Sigmoid colon (tissue), 7 donors: ENCODE results near the gene COMMD7. TPM values are rescaled to one million over a fixed set of nuclear protein-coding genes. Genes with fewer than 3 reads are reported as not detected.
"Not testable (repeated sequence)": the region's sequence is repeated elsewhere in the genome, so short reads cannot be mapped to it uniquely, and the experiment has no call there.

ENCODE experiments used
- DNase-seq: peaks from one replicate; pipeline ENCODE4 v3.0.0-alpha.2; 2019
- H3K27ac ChIP-seq, 4 donors: fragments of 200-600 bp; sonication (generic); one replicate each; pipeline ENCODE4 v1.5.1; 2016 to 2019; ENCODE audit warnings: mild to moderate bottlenecking in 1 of 4
- H3K27me3 ChIP-seq, 3 donors: fragments of 200-600 bp; sonication (generic); one replicate each; pipeline ENCODE4 v1.5.1; 2019; ENCODE audit warnings: mild to moderate bottlenecking in 1 of 3
- H3K36me3 ChIP-seq, 4 donors: fragments of 200-600 bp; sonication (generic); one replicate each; pipeline ENCODE4 v1.5.1; 2016 to 2019
- H3K4me1 ChIP-seq, 4 donors: fragments of 200-600 bp; sonication (generic); one replicate each; pipeline ENCODE4 v1.5.1; 2017 to 2019
- H3K4me3 ChIP-seq, 4 donors: fragments of 200-600 bp; sonication (generic); one replicate each; pipeline ENCODE4 v1.5.1; 2017 to 2019; ENCODE audit warnings: mild to moderate bottlenecking in 2 of 4, moderate library complexity in 1 of 4
- H3K9me3 ChIP-seq, 4 donors: fragments of 200-600 bp in 3 of 4; sonication (generic) in 3 of 4; one replicate each; pipeline versions ENCODE4 v1.5.1 to v1.6.1; 2013 to 2019
- CTCF ChIP-seq, 4 experiments: fragments of 450-650 bp in 3 of 4; fragments of 200-600 bp in 1 of 4; IDR thresholded peaks; one replicate each; pipeline ENCODE4 v1.5.1; 2016 to 2019; ENCODE audit warnings: antibody characterized with exemption in 4 of 4, mild to moderate bottlenecking in 3 of 4, moderate library complexity in 2 of 4
- EP300 ChIP-seq, 4 donors: sonication (generic); formaldehyde crosslinking; IDR thresholded peaks; one replicate each; pipeline ENCODE4 v1.6.1; 2017; ENCODE audit warnings: antibody characterized with exemption in 4 of 4
- POLR2A ChIP-seq, 2 donors: fragments of 450-650 bp; IDR thresholded peaks; one replicate each; pipeline ENCODE4 v1.6.1; 2016; ENCODE audit warnings: antibody characterized with exemption in 2 of 2, mild to moderate bottlenecking in 2 of 2, moderate library complexity in 2 of 2
- POLR2AphosphoS5 ChIP-seq, 4 donors: sonication (generic); formaldehyde crosslinking; IDR thresholded peaks; one replicate each; pipeline ENCODE4 v1.6.1; 2017; ENCODE audit warnings: antibody characterized with exemption in 4 of 4
- WGBS, 2 donors: extraction: QIAGEN DNeasy Blood & Tissue Kit; methylation state at CpG; one replicate each; pipeline ENCODE4 v1.1.7; 2013; 5-methylcytosine and 5-hydroxymethylcytosine counted together
- intact Hi-C: fragments of 100-400 bp; cut with DNase I; formaldehyde crosslinking; loops from one replicate; pipeline ENCODE4 v1.15.1; 2023
- polyA plus RNA-seq, 3 donors: library from polyadenylated mRNA; stranded (reverse); fragments of 200-250 nt; gene quantifications; one replicate each; pipeline ENCODE4 v1.2.3, GENCODE V29; 2013
- total RNA-seq, 4 donors: library from RNA; depleted of rRNA; stranded (reverse); fragments of >200 nt; gene quantifications; one replicate each; pipeline ENCODE4 v1.1.0, GENCODE V29; 2016
- donor health status: healthy with polysubstance abuse.
- donor health status: Bipolar disorder and iron deficiency.
- donor health status: healthy.

COMMD7 gene
- total and polyA plus RNA-seq, 7 donors, result 26.3 to 68.0 (median 45.1) TPM

- Histone ChIP-seq H3K27me3 (no peaks in the 10 kb centered on the region), H3K4me1 (peaks cover 0 to 13% (median 10%) of the 10 kb centered on the region in 4 donors), H3K9me3 (no peaks in the 10 kb centered on the region), H3K36me3 (no peaks in the 10 kb centered on the region), H3K27ac (no peak overlapping the region), H3K4me3 (no peak overlapping the region)
- intact Hi-C loops, result no loop called here
- TF ChIP-seq EP300 (IDR thresholded peaks at IDR 0.05) (no peak), POLR2A (IDR thresholded peaks at IDR 0.05) (no peak), POLR2AphosphoS5 (IDR thresholded peaks at IDR 0.05) (no peak), CTCF (IDR thresholded peaks at IDR 0.05) (no peak)
- no peak for DNase-seq
- 76 to 89% methylated on average over 9 of the region's 9 CpGs for WGBS, 2 donors
Observed at GRCh38 chr20:32767418-32768198, 24.3 kb upstream of the COMMD7 start.

GRCh38 chr20:32765230-32765875 is 22.1 kb upstream of the COMMD7 start:
- H3K4me3 ChIP-seq, DNase-seq, H3K27me3 ChIP-seq, H3K36me3 ChIP-seq, H3K27ac ChIP-seq, intact Hi-C loops, H3K9me3 ChIP-seq: not testable (repeated sequence)
- WGBS, 2 donors, result 89 to 90% methylated on average over 17 of the region's 17 CpGs
- peaks cover 0 to 22% (median 19%) of the 10 kb centered on the region in 4 donors for H3K4me1 ChIP-seq

GRCh38 chr20:32764005-32764960 is 21.0 kb upstream of the COMMD7 start:
- WGBS, 2 donors, result 60 to 78% methylated on average over 17 of the region's 17 CpGs
- Histone ChIP-seq H3K36me3 (no peaks in the 10 kb centered on the region), H3K4me1 (peaks cover 0 to 22% (median 19%) of the 10 kb centered on the region in 4 donors), H3K27ac (no peak overlapping the region), H3K4me3 (no peak overlapping the region), H3K27me3 (no peaks in the 10 kb centered on the region), H3K9me3 (no peaks in the 10 kb centered on the region)
- no peak for TF ChIP-seq EP300 (IDR thresholded peaks at IDR 0.05)
- no peak for TF ChIP-seq POLR2AphosphoS5 (IDR thresholded peaks at IDR 0.05)
- TF ChIP-seq CTCF (IDR thresholded peaks at IDR 0.05), result no peak
- no peak for TF ChIP-seq POLR2A (IDR thresholded peaks at IDR 0.05)
- intact Hi-C loops, result no loop called here
- DNase-seq, result no peak

GRCh38 chr20:32763202-32764004 is 20.1 kb upstream of the COMMD7 start:
- no peaks in the 10 kb centered on the region for H3K9me3 ChIP-seq
- no peak overlapping the region for H3K27ac ChIP-seq
- 18 to 21% methylated on average over 40 of the region's 40 CpGs for whole genome bisulfite sequencing, 2 donors
- intact Hi-C loops, result no loop called here
- peaks cover 0 to 22% (median 19%) of the 10 kb centered on the region in 4 donors for H3K4me1 ChIP-seq
- peak overlapping the region; percentile 63 to 86 (median 78) for H3K4me3 ChIP-seq
- no peaks in the 10 kb centered on the region for H3K36me3 ChIP-seq
- TF ChIP-seq POLR2AphosphoS5 (IDR thresholded peaks at IDR 0.05) (no peak), POLR2A (IDR thresholded peaks at IDR 0.05) (no peak), EP300 (IDR thresholded peaks at IDR 0.05) (no peak), CTCF (IDR thresholded peaks at IDR 0.05) (no peak)
- no peaks in the 10 kb centered on the region for H3K27me3 ChIP-seq
- DNase-seq, result no peak
